H1 (cell line): Measurements from ENCODE around the gene ENKD1. TPM values are rescaled to one million over a fixed set of nuclear protein-coding genes. Genes with fewer than 3 reads are reported as not detected.

Experiments used
- CTCF ChIA-PET: fragments of 300-600 bp; sonication (Branson Sonifier 250); formaldehyde crosslinking; loops from one replicate; lab custom pipeline; 2021; ENCODE audit not compliant: partially characterized antibody; lab: Charles Lee
- POLR2A ChIA-PET: fragments of 300-600 bp; sonication (Branson Sonifier 250); formaldehyde crosslinking; loops from one replicate; lab custom pipeline; 2021; ENCODE audit warnings: inconsistent platforms; ENCODE audit not compliant: partially characterized antibody; lab: Charles Lee
- DNase-seq, 2 experiments: peaks; one replicate each; pipeline versions ENCODE4 v3.0.0 to v3.0.0-alpha.2; 2010 to 2022; ENCODE audit warnings: low spot score in 2 of 2, low read depth in 1 of 2, mixed read lengths in 1 of 2
- FAIRE-seq: peaks from 2 replicates; lab custom pipeline; 2011; peaks lifted over from hg19 to GRCh38; lab: Jason Lieb, UNC
- H2AFZ ChIP-seq: 2 replicates; pipeline ENCODE4 v1.8.1; 2012; ENCODE audit warnings: low read length, inconsistent platforms
- H2AK5ac ChIP-seq: 2 replicates; pipeline ENCODE4 v1.6.1; 2013; ENCODE audit warnings: low read depth, low read length
- H2BK120ac ChIP-seq: replicated peaks from 2 replicates; pipeline ENCODE3; 2013; ENCODE audit warnings: low read depth, low read length, inconsistent platforms
- H2BK12ac ChIP-seq: 2 replicates; pipeline ENCODE4 v1.6.1; 2013; ENCODE audit warnings: low read depth, low read length
- H2BK15ac ChIP-seq: 2 replicates; pipeline ENCODE4 v1.6.1; 2013; ENCODE audit warnings: low read length
- H2BK20ac ChIP-seq: 2 replicates; pipeline ENCODE4 v1.6.1; 2013; ENCODE audit warnings: low read length
- H2BK5ac ChIP-seq: 2 replicates; pipeline ENCODE4 v1.6.1; 2013; ENCODE audit warnings: low read depth, low read length
- H3K14ac ChIP-seq: 2 replicates; pipeline ENCODE4 v1.6.1; 2013; ENCODE audit warnings: inconsistent platforms; ENCODE audit not compliant: insufficient read length
- H3K18ac ChIP-seq: 2 replicates; pipeline ENCODE4 v1.6.1; 2013; ENCODE audit warnings: low read length; ENCODE audit errors: extremely low read depth
- H3K23ac ChIP-seq: 2 replicates; pipeline ENCODE4 v1.6.1; 2013; ENCODE audit warnings: inconsistent platforms; ENCODE audit not compliant: insufficient read length
- H3K23me2 ChIP-seq: 2 replicates; pipeline ENCODE4 v1.6.1; 2013; ENCODE audit warnings: low read depth, low read length
- H3K27ac ChIP-seq: 2 replicates; pipeline ENCODE4 v1.6.1; 2011; ENCODE audit warnings: low read depth, low read length, inconsistent platforms
- H3K27me3 ChIP-seq, 4 experiments: replicated peaks in 1 of 4; 1 replicate in 1 of 4; 2 replicates in 3 of 4; pipeline versions ENCODE4 v1.6.1 to v1.8.1; 2011 to 2013; ENCODE audit warnings: low read length in 3 of 4, mild to moderate bottlenecking in 3 of 4, inconsistent platforms in 2 of 4, mixed read lengths in 2 of 4, moderate library complexity in 1 of 4; ENCODE audit not compliant: control insufficient read depth in 3 of 4, insufficient read depth in 3 of 4; ENCODE audit errors: extremely low read depth in 1 of 4
- H3K36me3 ChIP-seq, 4 experiments: 2 replicates each; pipeline versions ENCODE4 v1.6.1 to v1.8.1; 2011 to 2013; ENCODE audit warnings: mild to moderate bottlenecking in 4 of 4, low read length in 3 of 4, moderate library complexity in 2 of 4, control low read depth in 1 of 4, inconsistent platforms in 1 of 4; ENCODE audit not compliant: insufficient read depth in 4 of 4, control insufficient read depth in 2 of 4
- H3K4ac ChIP-seq: replicated peaks from 2 replicates; pipeline ENCODE3; 2013; ENCODE audit warnings: low read length, low read depth, mixed read lengths, inconsistent platforms; ENCODE audit not compliant: insufficient read length
- H3K4me1 ChIP-seq, 4 experiments: replicated peaks in 1 of 4; 1 replicate in 1 of 4; 2 replicates in 3 of 4; pipeline versions ENCODE4 v1.6.1 to v1.8.1; 2011 to 2013; ENCODE audit warnings: low read length in 3 of 4, inconsistent platforms in 2 of 4, mixed read lengths in 1 of 4; ENCODE audit not compliant: insufficient read depth in 4 of 4, control insufficient read depth in 3 of 4
- H3K4me2 ChIP-seq, 2 experiments: 2 replicates each; pipeline versions ENCODE4 v1.6.1 to v1.8.1; 2011 to 2013; ENCODE audit warnings: low read depth in 2 of 2, low read length in 2 of 2, control low read depth in 1 of 2, inconsistent platforms in 1 of 2, mild to moderate bottlenecking in 1 of 2; ENCODE audit not compliant: insufficient read depth in 1 of 2
- H3K4me3 ChIP-seq, 4 experiments: fragments of 200-600, 300-600 bp in 1 of 4; sonication (generic), shearing (Covaris generic), sonication (Bioruptor Twin) in 1 of 4; 2 replicates each; pipeline versions ENCODE4 v1.5.1 to v1.8.1; 2011 to 2016; ENCODE audit warnings: low read length in 4 of 4, low read depth in 3 of 4, control low read depth in 2 of 4, inconsistent platforms in 2 of 4, mild to moderate bottlenecking in 2 of 4, mixed read lengths in 1 of 4, moderate library complexity in 1 of 4; ENCODE audit not compliant: insufficient read depth in 2 of 4; ENCODE audit errors: extremely low read depth in 1 of 4
- H3K56ac ChIP-seq: replicated peaks from 2 replicates; pipeline ENCODE3; 2013; ENCODE audit warnings: low read depth, mild to moderate bottlenecking, mixed read lengths, low read length, inconsistent platforms; ENCODE audit not compliant: insufficient read length
- H3K79me1 ChIP-seq: 2 replicates; pipeline ENCODE4 v1.6.1; 2013; ENCODE audit warnings: low read depth, low read length, control low read depth
- H3K79me2 ChIP-seq, 2 experiments: 2 replicates each; pipeline versions ENCODE4 v1.6.1 to v1.8.1; 2012 to 2013; ENCODE audit warnings: low read length in 2 of 2, mild to moderate bottlenecking in 2 of 2, inconsistent platforms in 1 of 2; ENCODE audit not compliant: insufficient read depth in 2 of 2, control insufficient read depth in 1 of 2
- H3K9ac ChIP-seq, 4 experiments: replicated peaks in 1 of 4; 1 replicate in 1 of 4; 2 replicates in 3 of 4; pipeline versions ENCODE4 v1.6.1 to v1.8.1; 2011 to 2013; ENCODE audit warnings: low read depth in 3 of 4, low read length in 3 of 4, control low read depth in 2 of 4, mild to moderate bottlenecking in 2 of 4, moderate library complexity in 2 of 4, inconsistent platforms in 1 of 4; ENCODE audit errors: extremely low read depth in 1 of 4
- H3K9me3 ChIP-seq, 2 experiments: 2 replicates each; pipeline versions ENCODE4 v1.6.1 to v1.8.1; 2012 to 2013; ENCODE audit warnings: mild to moderate bottlenecking in 2 of 2, moderate library complexity in 2 of 2, control low read depth in 1 of 2, inconsistent platforms in 1 of 2, low read depth in 1 of 2, low read length in 1 of 2, mixed read lengths in 1 of 2; ENCODE audit not compliant: insufficient read depth in 2 of 2
- H4K20me1 ChIP-seq, 2 experiments: replicated peaks in 1 of 2; 2 replicates each; pipeline versions ENCODE3 to v1.8.1; 2011 to 2013; ENCODE audit warnings: inconsistent platforms in 2 of 2, low read length in 2 of 2, mild to moderate bottlenecking in 1 of 2; ENCODE audit not compliant: insufficient read depth in 2 of 2, control insufficient read depth in 1 of 2
- H4K5ac ChIP-seq: 2 replicates; pipeline ENCODE4 v1.6.1; 2013; ENCODE audit warnings: low read length, low read depth, mixed read lengths, inconsistent platforms; ENCODE audit not compliant: insufficient read length
- H4K8ac ChIP-seq: 2 replicates; pipeline ENCODE4 v1.8.0; 2013; ENCODE audit warnings: mild to moderate bottlenecking, moderate library complexity, low read length, inconsistent platforms; ENCODE audit not compliant: insufficient read depth; ENCODE audit errors: extremely low read depth
- H4K91ac ChIP-seq: replicated peaks from 2 replicates; pipeline ENCODE3; 2013; ENCODE audit warnings: low read length, mixed read lengths, inconsistent platforms; ENCODE audit not compliant: insufficient read length
- CEBPB ChIP-seq: IDR thresholded peaks from 2 replicates; pipeline ENCODE4 v1.6.1; 2012; ENCODE audit warnings: low read depth, low read length
- EGR1 ChIP-seq: IDR thresholded peaks from 2 replicates; pipeline ENCODE4 v1.6.1; 2011; ENCODE audit warnings: low read depth, low read length, borderline replicate concordance
- KDM4A ChIP-seq: IDR thresholded peaks from one replicate; pipeline ENCODE4 v1.7.1; 2012; ENCODE audit warnings: low read depth, mild to moderate bottlenecking, moderate library complexity, low read length, inconsistent platforms; ENCODE audit not compliant: severe bottlenecking
- NANOG ChIP-seq: IDR thresholded peaks from 2 replicates; pipeline ENCODE4 v1.6.1; 2011; ENCODE audit warnings: low read length, low read depth, mild to moderate bottlenecking, inconsistent platforms; ENCODE audit not compliant: insufficient read depth, poor library complexity, severe bottlenecking
- RFX5 ChIP-seq: IDR thresholded peaks from 2 replicates; pipeline ENCODE4 v1.6.1; 2011; ENCODE audit warnings: low read depth, low read length, improper control_type of control experiment, borderline replicate concordance
- SIRT6 ChIP-seq: IDR thresholded peaks from one replicate; pipeline ENCODE4 v1.7.1; 2012; ENCODE audit warnings: low read length, inconsistent platforms
- TBP ChIP-seq: IDR thresholded peaks from 2 replicates; pipeline ENCODE4 v1.6.1; 2011; ENCODE audit warnings: low read depth, low read length, improper control_type of control experiment
- YY1 ChIP-seq: IDR thresholded peaks from 2 replicates; pipeline ENCODE4 v1.6.1; 2011; ENCODE audit warnings: low read depth, mild to moderate bottlenecking, low read length
- WGBS, 2 experiments: shearing (Covaris generic) in 1 of 2; methylation state at CpG; one replicate each; pipeline versions ENCODE4 v1.1.6 to v1.1.7; 2013 to 2015; ENCODE audit warnings: low lambda C conversion rate in 2 of 2, mixed read lengths in 2 of 2, inconsistent platforms in 1 of 2, low coverage in 1 of 2, missing lambda C conversion rate in 1 of 2; ENCODE audit not compliant: insufficient replicate concordance in 2 of 2, insufficient coverage in 1 of 2, insufficient read length in 1 of 2; ENCODE audit errors: extremely low coverage in 1 of 2, missing lambda C conversion rate in 1 of 2; 5-methylcytosine and 5-hydroxymethylcytosine counted together
- polyA plus RNA-seq, 7 experiments: library from polyadenylated mRNA; depleted of rRNA in 3 of 7; stranded (reverse) in 5 of 7; unstranded in 2 of 7; fragments of >200 nt in 5 of 7; fragments of 200-250 nt in 2 of 7; gene quantifications; 1 replicate in 5 of 7; 2 replicates in 1 of 7; 4 replicates in 1 of 7; pipeline versions ENCODE4 v1.2.1 to v1.2.3, GENCODE V29; 2011 to 2013; ENCODE audit warnings: missing spikeins in 2 of 7, mixed read lengths in 2 of 7
- total RNA-seq: library from RNA; stranded (reverse); fragmentation: NEBNext Ultra II Directional; extraction: Animal tissue kit (Norgen Biotek cat#: 25700); gene quantifications from 2 replicates; pipeline ENCODE4 v1.2.1, GENCODE V29; 2021

Gene ENKD1
- total and polyA plus RNA-seq, 2 of the 8 experiments (the other 6 are each of a cell fraction or from before 2014, with no cell fraction given) = 12.9 to 16.1 TPM

DNA sequence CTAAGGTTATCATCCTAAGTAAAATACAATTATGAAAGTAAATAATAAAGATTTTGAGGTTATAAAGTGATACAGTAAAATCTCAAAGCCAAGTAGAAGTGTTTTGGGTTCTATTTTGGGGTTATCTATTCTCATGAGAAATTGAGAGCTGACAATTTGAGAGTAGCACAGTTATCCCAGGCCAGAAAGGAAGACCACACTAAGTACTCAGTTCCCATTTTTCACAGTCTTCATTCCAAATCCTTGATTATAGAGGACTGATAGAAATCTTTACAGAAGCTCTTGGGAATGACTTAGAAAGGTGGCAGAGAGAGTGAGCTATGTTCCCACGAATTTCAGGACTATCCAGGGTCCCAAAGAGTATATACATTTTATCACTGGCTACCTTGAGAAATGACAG lies 48.0 kb upstream of the ENKD1 start:
- Histone ChIP-seq H3K79me2 (peaks cover 7 to 71% of the 10 kb centered on the region in 2 experiments; a peak in 3 of 4 replicates), H3K14ac (no peak overlapping the region), H3K4me1 (peaks cover 0 to 9% (median 4%) of the 10 kb centered on the region in 4 experiments; a peak in 4 of 7 replicates), H3K23ac (no peak overlapping the region), H3K4ac (no peak overlapping the region), H3K27me3 (no peaks in the 10 kb centered on the region; a peak in 1 of 7 replicates), H3K79me1 (peaks cover 3% of the 10 kb centered on the region), H2BK20ac (no peak overlapping the region), H3K56ac (no peak overlapping the region), H4K20me1 (peaks cover 0 to 7% of the 10 kb centered on the region in 2 experiments), H3K36me3 (no peaks in the 10 kb centered on the region; a peak in 1 of 8 replicates), H3K9me3 (no peaks in the 10 kb centered on the region), H3K18ac (no peak overlapping the region), H3K27ac (no peak overlapping the region), H2BK12ac (no peak overlapping the region), H4K91ac (no peak overlapping the region), H2BK15ac (no peak overlapping the region), H2AFZ (no peak overlapping the region), H4K5ac (no peak overlapping the region), H3K4me2 (no peak overlapping the region), H3K4me3 (no peak overlapping the region), H2BK120ac (no peak overlapping the region), H2BK5ac (no peak overlapping the region), H3K23me2 (peaks cover 10% of the 10 kb centered on the region), H3K9ac (no peak overlapping the region), H4K8ac (no peak overlapping the region), H2AK5ac (no peak overlapping the region)
- DNase-seq (no peak), FAIRE-seq (no peak)
- no peak for TF ChIP-seq EGR1
- TF ChIP-seq SIRT6 = no peak
- TF ChIP-seq YY1 = no peak
- no peak for TF ChIP-seq TBP
- TF ChIP-seq KDM4A = no peak
- TF ChIP-seq RFX5 = no peak
- no peak for TF ChIP-seq CEBPB
- TF ChIP-seq NANOG = no peak
- ChIA-PET CTCF (interaction anchor here (0.7 to 1.7 kb wide), 8 partner anchors 17 to 169 kb away, joined by 3 to 7 read pairs (median 4); no protein-coding TSS in a partner anchor), POLR2A (interaction anchor here (0.6 to 1.0 kb wide), 3 partner anchors 10 to 704 kb away, joined by 3 to 4 read pairs (median 4); no protein-coding TSS in a partner anchor)
- WGBS, 2 experiments = 88% methylated on average over 1 of the region's 1 CpG; no CpG with 5 or more reads in 1 of the 2 experiments
